Pons (tissue), 1 donor: ENCODE data around the gene MTF2.
"Not testable (repeated sequence)": the region's sequence is repeated elsewhere in the genome, so short reads cannot be mapped to it uniquely, and the experiment has no call there.

Source experiments
- DNase-seq: peaks from one replicate; pipeline ENCODE4 v3.0.0-alpha.2; 2016; ENCODE audit warnings: low spot score

MTF2 gene

DNA sequence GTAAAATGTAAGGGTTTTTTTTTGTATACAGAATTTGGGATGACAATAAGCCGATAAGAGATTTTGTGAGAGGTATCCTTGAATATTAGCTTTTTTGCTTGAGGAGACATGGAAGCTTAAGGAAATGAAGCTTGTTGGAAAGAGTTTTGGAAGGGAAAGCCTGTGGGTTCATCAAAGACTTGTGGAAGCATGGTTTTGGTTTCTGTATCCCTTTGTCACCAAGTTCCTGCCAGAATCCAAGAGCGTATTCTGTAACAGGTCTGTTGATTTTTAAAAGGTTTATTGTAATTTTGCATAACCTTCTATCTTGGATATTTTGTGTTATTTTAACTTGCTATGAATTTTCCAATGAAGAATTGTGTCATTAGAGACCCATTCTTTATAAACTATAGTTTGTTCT is 63.1 kb downstream of the MTF2 start:
- no peak for DNase-seq

DNA sequence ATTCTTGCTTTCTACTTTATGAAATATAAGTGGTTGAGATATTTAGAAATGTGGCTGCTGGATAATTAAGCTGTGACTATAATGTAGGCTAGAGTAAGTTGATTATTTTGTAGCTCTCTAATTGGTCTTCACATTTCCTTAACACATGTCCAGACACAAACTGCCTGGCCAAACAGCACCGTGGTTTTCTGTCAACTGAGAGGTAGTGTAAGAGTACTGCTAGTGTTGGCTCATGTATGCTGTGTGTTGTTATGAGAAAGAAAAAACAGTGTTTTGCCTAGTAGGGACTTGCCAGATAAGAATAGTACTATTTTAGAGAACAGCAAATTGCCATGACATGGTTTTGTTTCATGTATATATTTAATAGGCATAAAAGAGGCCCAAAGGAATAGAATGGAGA is 64.1 kb downstream of the MTF2 start:
- DNase-seq, result no peak

DNA sequence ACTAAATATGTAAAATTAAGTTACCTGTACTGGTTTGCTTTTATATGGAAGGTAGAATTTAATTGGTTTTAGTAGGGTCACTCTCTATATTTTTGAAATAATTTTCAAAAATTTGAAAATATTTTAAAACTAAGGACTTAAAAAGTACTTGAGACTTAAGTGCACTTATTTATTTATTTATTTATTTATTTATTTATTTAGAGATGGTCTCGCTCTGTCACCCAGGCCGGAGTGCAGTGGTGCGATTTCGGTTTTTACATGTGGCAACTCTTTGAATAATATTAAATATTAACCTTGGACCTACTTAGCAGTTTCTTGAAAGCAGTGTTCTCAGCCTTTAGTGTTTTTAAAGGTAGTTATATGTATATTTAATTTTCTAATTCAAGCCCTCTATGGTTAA is 64.7 kb downstream of the MTF2 start:
- DNase-seq, result no peak

DNA sequence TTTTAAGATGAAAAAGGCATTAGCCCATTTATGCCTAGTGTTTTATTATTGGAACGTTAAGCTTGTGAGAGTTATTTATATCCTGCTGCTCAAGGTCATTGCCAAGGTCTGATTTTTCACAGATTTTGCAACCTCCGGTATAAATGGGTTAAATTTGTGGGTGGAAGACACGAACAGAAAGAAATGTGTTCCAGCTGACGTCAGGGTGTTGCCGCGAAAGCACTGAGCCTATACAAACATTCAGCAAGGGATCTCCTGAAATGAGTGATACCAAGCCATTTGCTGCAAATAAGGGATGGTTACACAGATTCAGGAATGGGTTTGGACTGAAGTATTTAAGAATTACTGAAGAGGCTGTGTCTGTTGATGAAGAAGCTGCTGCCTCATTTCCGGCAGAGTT is 68.9 kb downstream of the MTF2 start:
- no peak for DNase-seq

DNA sequence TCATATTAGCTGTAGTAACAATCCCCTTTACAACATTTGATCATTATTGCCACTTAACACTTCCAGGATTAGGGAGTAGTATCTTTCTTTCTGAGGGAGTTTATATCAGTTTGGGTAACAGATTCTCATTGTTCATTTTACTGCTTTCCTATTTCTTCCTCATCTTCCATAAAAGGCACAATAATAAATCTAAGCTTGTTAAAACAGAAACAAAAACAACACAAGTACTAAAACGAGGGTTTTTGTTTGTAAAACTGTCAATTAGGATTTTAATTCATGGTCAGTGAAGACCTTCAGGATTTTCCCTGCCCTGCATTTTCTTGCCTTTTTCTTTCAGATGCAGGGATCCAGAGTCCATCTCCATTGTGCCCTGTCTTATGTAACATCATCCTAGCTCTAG is 71.6 kb downstream of the MTF2 start:
- no peak for DNase-seq

DNA sequence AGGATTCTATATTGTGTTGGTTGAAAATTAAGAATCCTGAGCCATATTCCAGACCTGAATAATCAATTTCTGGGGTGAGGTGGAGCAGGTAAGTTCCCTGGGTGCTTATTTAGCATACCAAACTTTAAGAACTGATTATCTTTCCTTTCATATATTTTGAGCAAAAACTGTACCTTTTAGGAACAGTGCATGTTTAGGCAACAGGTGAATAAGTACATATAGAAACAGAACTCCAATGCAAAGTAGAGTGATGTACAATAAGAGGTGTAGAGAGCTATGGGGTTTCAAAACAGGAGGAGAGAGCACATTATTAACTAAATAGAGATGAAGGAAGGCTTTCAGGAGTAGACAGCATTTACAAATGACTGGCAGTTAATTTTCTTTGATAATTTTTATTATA is 72.4 kb downstream of the MTF2 start:
- DNase-seq, result no peak

DNA sequence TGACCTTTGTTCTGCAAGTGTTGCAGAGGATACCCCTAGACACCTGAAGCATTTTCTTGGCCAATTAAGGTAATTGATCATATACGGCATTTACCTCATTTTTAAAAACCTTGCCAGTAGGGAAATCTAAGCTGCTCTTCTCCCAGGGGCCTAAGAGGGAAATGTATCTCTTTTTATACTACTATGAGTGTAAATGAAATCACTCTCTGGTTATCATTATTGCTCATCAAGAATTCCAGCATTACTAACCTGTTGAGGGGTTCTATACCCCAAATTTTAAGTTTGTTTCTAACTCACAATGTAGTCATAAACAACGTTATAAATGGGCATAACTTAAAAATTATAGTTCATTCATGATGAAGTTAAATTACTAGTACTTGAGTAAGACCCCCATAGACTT is 73.8 kb downstream of the MTF2 start:
- DNase-seq, result no peak

DNA sequence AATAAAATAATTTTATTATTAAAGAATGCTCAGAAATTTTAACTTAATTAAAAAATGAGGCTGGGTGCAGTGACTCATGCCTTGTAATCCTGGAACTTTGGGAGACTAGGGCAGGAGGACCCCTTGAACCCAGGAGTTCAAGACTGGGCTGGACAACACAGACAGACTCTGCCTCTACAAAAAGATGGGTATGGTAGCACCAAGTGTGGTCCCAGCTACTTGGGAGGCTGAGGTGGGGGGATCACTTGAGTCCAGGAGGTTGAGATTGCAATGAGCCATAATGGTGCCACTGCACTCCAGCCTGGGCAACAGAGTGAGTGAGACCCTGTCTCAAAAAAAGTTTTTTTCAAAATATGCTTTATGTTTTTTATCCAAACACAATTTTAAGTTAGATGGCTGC is 75.8 kb downstream of the MTF2 start:
- no peak for DNase-seq

DNA sequence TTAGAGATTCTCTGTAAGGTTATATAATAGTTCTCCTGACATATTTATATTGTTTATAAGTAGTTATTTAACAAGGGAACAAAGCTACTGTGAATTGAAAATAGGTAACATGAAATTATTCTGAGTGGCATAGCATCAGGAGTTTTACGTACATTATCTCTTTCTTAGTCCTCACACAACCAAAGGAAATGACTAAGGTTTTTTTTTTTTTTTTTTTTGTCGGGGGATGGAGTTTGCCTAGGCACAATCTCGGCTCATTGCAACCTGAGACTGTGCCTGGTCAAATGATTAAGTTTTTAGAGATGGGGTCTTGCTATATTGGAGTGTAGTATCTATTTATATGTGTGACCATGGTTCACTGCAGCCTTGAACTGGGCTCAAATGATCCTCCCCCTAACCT is 76.3 kb downstream of the MTF2 start:
- DNase-seq, result no peak

DNA sequence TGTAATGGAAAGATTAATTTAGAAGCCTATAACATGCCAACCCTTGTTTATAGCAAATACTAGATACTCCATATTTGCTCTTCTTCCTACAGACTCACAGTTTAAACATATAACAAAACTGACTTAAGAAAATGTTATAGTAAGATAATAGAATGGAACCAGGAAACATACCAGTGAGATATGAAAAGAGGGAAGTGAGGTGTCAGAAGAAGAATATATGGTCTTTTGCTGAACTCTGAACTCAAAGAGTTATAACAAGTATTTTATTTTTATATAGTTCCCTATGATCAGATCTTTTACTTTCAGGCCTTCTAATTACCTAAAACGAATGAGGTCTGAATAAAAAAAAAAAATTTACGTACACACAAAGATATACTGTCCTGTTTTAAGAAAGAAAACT is 80.3 kb downstream of the MTF2 start:
- no peak for DNase-seq

DNA sequence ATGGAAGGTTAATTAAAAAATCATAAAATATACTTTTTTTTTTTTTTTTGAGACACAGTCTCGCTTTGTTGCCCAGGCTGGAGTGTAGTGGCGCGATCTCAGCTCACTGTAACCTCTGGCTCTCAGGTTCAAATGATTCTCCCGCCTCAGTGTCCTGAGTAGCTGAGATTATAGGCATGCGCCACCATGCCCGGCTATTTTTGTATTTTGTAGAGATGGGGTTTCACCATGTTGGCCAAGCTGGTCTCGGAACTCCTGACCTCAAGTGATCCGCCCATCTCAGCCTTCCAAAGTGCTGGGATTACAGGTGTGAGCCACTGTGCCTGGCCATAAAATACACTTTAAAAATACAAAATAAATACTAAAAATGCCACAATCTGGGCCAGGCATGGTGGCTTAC is 84.2 kb downstream of the MTF2 start:
- not testable (repeated sequence) for DNase-seq

DNA sequence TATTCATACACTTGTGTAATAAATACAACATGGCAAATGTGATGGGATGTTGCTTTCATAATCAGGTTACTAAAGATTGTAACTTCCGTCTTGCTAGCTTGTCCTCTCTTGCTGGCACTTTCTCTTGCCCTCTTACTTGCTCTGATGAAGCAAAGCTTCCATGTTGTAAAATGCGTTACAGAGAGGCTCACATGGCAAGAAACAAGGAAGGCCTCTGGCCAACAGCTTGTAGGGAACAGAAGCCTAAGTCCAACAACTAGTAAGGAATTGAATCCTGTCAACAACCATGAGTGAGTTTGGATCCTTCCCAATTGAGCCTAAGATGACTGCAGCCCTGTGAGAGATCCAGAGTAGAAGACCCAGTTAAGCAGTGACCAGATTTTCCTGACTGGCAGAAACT is 85.7 kb downstream of the MTF2 start:
- no peak for DNase-seq

DNA sequence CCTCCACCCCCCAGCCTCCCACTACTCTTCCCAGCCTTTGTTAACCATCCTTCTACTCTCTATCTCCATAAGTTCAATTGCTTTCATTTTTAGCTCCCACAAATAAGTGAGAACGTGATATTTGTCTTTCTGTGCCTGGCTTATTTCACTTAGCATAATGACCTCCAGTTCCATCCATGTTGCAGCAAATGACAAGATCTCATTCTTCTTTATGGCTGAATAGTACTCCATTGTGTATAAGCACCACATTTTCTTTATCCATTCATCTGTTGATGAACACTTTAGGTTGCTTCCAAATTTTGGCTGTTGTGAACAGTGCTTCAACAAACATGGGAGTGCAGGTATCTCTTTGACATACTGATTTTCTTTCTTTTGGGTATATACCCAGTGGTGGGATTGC is 86.8 kb downstream of the MTF2 start:
- not testable (repeated sequence) for DNase-seq

DNA sequence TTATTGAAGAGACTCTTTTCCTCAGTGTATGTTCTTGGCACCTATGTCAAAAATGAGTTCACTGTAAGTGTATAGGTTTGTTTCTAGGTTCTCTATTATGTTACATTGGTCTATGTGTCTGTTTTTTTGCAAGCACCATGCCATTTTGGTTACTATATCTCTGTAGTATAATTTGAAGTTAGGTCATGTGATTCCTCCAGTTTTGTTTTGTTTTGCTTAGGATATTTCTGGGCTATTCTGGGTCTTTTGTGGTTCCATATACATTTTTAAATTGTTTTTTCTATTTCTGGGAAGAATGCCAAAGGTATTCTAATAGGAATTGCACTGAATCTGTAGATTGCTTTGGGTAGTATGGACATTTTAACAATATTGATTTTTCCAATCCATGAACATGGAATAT is 87.9 kb downstream of the MTF2 start:
- DNase-seq, result no peak

DNA sequence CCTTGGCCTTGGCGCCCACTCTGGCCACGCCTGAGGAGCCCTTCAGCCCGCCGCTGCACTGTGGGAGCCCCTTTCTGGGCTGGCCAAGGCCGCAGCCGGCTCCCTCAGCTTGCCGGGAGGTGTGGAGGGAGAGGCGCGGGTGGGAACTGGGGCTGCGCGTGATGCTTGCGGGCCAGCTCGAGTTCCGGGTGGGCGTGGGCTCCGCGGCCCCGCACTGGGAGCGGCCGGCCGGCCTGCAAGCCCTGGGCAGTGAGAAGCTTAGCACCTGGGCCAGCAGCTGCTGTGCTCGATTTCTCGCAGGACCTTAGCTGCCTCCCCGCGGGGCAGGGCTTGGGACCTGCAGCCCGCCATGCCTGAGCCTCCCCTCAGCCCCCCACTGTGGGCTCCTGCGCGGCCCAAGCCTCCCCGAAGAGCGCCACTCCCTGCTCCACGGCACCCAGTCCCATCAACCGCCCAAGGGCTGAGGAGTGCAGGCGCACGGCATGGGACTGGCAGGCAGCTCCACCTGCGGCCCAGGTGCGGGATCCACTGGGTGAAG is 91.1 kb downstream of the MTF2 start:
- DNase-seq, result not testable (repeated sequence)

DNA sequence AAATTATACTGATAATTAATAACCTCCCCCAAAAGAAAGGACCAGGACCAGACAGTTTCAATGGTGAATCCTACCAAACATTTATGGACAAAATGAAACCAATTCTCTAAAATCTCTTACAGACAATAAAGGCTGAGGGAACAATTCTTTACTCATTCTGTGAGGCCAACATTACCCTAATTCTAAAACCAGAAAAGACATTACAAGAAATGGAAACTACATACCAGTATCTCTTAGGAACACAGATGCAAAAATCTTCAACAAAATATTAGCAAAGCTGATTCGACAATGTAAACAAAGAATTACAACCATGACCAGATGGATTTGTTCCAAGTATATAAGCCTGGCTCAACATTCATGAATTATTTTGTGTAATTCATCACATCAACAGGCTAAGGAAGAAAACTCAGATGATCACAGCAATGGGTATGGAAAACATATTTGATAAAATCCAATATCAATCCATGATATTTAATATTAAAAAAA is 92.5 kb downstream of the MTF2 start:
- DNase-seq, result no peak

DNA sequence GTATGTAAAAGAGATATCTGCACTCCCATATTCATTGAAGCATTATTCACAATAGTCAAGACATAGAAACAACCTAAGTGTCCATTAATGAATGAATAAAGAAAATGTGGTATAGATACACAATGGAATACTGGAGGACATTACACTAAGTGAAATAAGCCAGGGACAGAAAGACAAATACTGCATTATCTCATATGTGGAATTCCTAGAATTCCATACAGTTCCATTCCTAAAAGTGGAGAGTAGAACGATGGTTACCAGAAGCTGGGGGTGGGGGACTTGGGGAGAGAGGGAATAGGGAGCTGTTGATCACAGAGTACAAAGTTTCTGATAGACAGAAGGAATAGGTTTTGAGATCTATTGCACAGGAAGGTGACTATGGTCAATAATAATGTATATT is 93.7 kb downstream of the MTF2 start:
- no peak for DNase-seq

DNA sequence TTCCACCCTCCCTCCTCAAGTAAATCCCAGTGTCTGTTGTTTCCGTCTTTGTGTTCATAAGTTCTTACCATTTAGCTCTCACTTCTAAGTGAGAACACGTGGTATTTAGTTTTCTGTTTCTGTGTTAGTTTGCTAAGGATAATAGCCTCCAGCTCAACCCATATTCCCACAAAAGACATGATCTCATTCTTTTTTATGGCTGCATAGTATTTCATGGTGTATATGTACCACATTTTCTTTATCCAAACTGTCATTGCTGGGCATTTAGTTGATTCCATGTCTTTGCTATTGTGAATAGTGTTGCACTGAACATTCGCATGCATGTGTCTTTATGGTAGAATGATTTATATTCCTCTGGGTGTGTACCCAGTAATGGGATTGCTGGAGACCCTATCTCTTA is 95.6 kb downstream of the MTF2 start:
- not testable (repeated sequence) for DNase-seq

DNA sequence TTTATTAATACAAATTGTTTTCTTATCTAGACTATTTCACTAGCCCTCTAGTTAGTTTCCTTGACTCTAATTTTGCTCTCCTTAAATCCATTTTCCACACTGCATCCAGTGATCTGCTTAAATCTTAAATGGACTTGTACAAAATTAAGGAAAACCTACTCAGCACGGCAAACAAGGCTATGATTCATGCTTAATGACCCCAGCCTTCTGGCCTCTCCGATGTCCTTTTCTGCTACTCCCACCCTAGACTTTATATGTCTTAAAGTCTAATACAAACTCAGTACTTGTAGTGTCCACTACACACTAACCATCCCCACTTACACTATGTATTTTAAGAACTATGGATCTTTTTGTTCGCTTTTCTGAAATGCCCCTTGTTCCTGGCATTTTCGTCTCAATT is 98.9 kb downstream of the MTF2 start:
- no peak for DNase-seq

DNA sequence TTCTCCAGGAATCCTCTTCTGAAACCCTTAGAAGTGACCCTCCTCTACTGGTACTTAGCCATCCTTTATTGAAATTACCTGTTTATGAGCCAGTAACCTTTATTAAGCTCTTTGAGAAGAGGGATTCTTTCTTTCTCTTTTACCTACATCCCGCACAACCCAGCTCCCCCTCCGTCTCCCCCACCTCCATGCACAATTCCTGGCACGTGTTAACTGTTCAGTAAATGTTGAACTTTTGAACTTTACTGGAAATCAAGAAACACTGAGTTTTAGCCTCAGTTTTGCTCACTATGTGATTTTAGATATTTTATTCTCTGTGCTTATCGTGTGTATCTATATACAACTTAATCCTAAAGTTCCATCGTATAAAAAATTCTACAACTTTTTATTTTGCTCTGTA is 99.3 kb downstream of the MTF2 start:
- DNase-seq, result no peak

DNA sequence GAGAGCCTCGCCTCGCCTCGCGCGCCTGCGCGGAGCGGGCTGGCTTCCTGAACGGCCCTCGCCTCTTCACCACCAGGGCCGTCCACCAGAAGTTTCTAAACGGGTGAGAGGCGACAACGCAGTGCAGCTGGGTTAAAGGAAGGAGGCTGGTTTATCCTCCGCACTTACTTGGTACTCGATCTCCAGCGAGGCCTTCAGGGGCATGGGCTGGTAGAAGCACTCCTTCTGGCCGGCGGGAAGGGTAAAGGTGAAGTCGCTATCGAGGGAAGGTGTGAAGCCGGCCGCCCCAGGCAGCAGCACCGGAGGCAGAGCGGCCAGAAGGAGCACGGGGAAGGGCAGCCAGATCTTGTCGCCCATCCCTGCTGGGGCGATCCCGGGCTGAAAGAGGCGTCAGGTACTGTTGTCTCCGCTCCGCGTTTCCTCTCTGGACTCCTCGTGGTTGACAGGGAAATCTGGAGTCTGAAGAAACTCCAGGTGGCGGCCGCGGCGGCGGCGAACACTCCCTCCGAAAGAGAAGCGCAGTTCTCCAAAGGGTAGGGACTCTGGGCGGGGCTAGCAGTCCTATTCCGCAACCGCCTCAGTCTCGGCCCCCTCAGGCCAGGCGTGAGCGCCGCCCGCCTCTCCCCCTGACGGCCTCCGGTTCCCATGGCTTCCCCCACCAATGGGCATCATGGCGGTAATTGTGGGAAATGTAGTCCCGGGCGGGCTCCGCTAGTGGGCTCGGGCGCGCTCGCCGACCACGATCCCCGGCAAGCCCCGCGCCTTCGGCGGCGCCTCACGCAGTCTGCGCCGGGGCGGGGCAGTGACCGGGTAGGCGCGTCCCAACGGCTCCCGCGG is 101.0 kb downstream of the MTF2 start, which contains the start of gene TMED5:
Gene TMED5, minus strand, starts transcription at position 528 of the 837 bp plus-strand sequence. Its CDS starts 171 bp downstream, at position 357.
- DNase-seq, result peak; percentile 98

DNA sequence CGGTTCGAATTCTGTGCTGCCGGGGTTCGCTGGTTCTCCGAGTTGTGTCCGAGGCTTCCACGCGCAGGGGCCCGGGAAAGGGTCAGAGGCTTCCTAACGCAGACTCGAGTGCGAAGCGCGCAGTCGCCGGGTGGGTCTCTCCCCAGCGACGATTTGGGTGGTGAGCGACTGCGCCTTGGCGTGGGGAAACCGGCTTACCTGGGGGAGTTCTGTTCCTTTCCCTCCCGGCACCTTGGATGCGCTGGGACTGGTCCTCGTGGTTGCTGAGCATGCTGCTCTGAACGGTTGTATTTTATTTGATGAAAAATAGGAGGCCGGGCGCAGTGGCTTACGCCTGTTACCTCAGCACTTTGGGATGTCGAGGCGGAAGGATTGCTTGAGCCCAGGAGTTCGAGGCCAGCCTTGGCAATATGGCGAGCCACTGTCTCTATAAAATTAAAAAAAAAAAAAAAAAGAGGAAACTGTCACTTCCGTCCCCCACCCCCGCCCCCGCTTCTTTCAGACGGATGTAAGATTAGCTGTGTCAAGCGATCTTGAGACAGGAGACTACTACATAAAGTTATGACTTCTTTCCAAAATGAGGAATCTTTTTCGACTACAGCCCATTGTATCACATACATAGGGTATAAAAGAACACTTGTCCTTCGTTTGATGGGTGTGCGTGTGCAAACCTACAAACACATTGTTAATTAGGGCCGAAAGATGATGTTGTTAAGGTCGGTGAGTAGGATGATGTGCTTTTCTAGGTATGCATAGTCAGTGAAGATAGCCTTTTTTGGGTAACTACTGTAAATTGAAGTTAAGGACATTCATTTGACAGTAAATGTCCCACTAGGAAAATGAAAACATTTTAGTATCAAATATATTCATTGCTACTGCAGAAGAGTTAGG is 101.9 kb downstream of the MTF2 start, which contains the start of gene CCDC18:
Gene CCDC18, plus strand, starts transcription at position 2 of the 891 bp plus-strand sequence. CDS start 2,638 bp downstream, outside the sequence.
- DNase-seq, result no peak

DNA sequence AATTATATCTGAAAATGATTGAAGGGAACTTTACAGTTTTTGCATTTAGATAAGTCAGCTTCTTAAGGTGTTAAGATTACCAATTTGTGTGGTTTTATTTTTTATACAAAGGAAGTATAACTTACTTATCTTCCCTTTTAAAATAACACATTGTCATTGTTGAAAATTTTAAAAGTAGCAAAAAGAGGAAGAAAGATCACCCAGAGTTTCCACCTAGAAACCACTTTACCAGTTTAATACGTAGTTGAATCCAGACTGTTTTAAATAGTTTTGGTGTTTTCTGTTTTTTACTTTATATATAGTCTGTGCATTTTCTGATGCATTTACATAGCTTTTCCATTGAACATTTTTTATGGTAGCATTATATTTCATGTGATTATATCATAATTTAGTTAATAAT is 107.6 kb downstream of the MTF2 start:
- no peak for DNase-seq
